Upper lobe of left lung (tissue), 4 donors: ENCODE results near the gene EGF.

Source experiments
- EP300 ChIP-seq, 4 donors: sonication (generic); formaldehyde crosslinking; IDR thresholded peaks; one replicate each; pipeline ENCODE4 v1.5.1; 2017; ENCODE audit warnings: antibody characterized with exemption in 4 of 4, control low read depth in 2 of 4
- POLR2A ChIP-seq, 4 donors: fragments of 450-650 bp; IDR thresholded peaks; one replicate each; pipeline ENCODE4 v1.5.1; 2016 to 2017; ENCODE audit warnings: antibody characterized with exemption in 4 of 4, mild to moderate bottlenecking in 2 of 4
- POLR2AphosphoS5 ChIP-seq, 2 donors: sonication (generic); formaldehyde crosslinking; IDR thresholded peaks; one replicate each; pipeline ENCODE4 v1.5.1; 2017; ENCODE audit warnings: antibody characterized with exemption in 2 of 2
- TF ChIP-seq, protein P1 (sequence below), 6 experiments: fragments of 450-650 bp in 4 of 6; fragments of 200-600 bp in 2 of 6; sonication (generic) in 2 of 6; IDR thresholded peaks; one replicate each; pipeline ENCODE4 v1.5.1; 2016 to 2019; ENCODE audit warnings: antibody characterized with exemption in 6 of 6

DNA sequence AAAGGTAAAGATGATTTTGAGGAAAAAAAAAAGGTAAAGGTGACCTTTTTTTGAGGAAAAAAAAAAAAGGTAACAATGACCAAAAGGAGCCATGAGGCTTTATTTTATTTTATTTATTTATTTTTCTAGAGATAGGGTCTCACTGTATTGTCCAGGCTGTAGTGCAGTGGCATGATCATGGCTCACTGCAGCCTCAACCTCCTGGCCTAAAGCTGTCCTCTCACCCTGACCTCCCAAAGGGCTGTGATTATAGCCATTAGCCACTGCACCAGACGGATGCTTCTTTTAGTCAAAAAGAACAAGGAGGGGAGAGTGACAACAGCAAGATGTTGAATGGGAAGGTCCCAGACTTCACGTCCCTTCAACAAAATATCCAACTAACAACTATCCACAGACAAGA lies 34.3 kb upstream of the EGF start:
- TF ChIP-seq, protein P1, sequence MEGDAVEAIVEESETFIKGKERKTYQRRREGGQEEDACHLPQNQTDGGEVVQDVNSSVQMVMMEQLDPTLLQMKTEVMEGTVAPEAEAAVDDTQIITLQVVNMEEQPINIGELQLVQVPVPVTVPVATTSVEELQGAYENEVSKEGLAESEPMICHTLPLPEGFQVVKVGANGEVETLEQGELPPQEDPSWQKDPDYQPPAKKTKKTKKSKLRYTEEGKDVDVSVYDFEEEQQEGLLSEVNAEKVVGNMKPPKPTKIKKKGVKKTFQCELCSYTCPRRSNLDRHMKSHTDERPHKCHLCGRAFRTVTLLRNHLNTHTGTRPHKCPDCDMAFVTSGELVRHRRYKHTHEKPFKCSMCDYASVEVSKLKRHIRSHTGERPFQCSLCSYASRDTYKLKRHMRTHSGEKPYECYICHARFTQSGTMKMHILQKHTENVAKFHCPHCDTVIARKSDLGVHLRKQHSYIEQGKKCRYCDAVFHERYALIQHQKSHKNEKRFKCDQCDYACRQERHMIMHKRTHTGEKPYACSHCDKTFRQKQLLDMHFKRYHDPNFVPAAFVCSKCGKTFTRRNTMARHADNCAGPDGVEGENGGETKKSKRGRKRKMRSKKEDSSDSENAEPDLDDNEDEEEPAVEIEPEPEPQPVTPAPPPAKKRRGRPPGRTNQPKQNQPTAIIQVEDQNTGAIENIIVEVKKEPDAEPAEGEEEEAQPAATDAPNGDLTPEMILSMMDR (IDR thresholded peaks at IDR 0.05): no peak
- TF ChIP-seq POLR2AphosphoS5 (IDR thresholded peaks at IDR 0.05) (no peak), POLR2A (IDR thresholded peaks at IDR 0.05) (no peak), EP300 (IDR thresholded peaks at IDR 0.05) (no peak)
